Astrocyte (in vitro differentiated cells and primary cell): ENCODE data around the gene LRIG3. TPM values are rescaled to one million over a fixed set of nuclear protein-coding genes. Genes with fewer than 3 reads are reported as not detected.

Experiments
- DNase-seq: peaks from one replicate; pipeline ENCODE4 v3.0.0-alpha.2; 2010; ENCODE audit warnings: low read depth
- FAIRE-seq: peaks from 2 replicates; lab custom pipeline; 2011; peaks lifted over from hg19 to GRCh38; lab: Jason Lieb, UNC
- H2AFZ ChIP-seq: 2 replicates; pipeline ENCODE4 v1.6.0; 2012; ENCODE audit warnings: low read depth, low read length, inconsistent platforms
- H3K27ac ChIP-seq: 2 replicates; pipeline ENCODE4 v1.5.1; 2011; ENCODE audit warnings: low read depth, low read length, inconsistent platforms
- H3K27me3 ChIP-seq: 2 replicates; pipeline ENCODE4 v1.6.0; 2011; ENCODE audit warnings: low read length, inconsistent platforms; ENCODE audit not compliant: insufficient read depth
- H3K36me3 ChIP-seq: 2 replicates; pipeline ENCODE4 v1.5.1; 2011; ENCODE audit warnings: low read length, inconsistent platforms; ENCODE audit not compliant: insufficient read depth
- H3K4me1 ChIP-seq: 2 replicates; pipeline ENCODE4 v1.5.1; 2011; ENCODE audit warnings: low read length, inconsistent platforms; ENCODE audit not compliant: insufficient read depth
- H3K4me2 ChIP-seq: 2 replicates; pipeline ENCODE4 v1.6.0; 2012; ENCODE audit warnings: low read length, inconsistent platforms
- H3K4me3 ChIP-seq: 2 replicates; pipeline ENCODE4 v1.5.1; 2011; ENCODE audit warnings: low read depth, mild to moderate bottlenecking, low read length, inconsistent platforms; ENCODE audit not compliant: insufficient read depth
- H3K79me2 ChIP-seq: 2 replicates; pipeline ENCODE4 v1.6.0; 2012; ENCODE audit warnings: mild to moderate bottlenecking, low read length, inconsistent platforms; ENCODE audit not compliant: insufficient read depth
- H3K9ac ChIP-seq: 2 replicates; pipeline ENCODE4 v1.6.0; 2012; ENCODE audit warnings: mild to moderate bottlenecking, low read length, inconsistent platforms
- H3K9me3 ChIP-seq: 2 replicates; pipeline ENCODE4 v1.5.1; 2012; ENCODE audit warnings: low read depth, mild to moderate bottlenecking, low read length, inconsistent platforms; ENCODE audit not compliant: insufficient read depth
- H4K20me1 ChIP-seq: 2 replicates; pipeline ENCODE4 v1.6.0; 2012; ENCODE audit warnings: low read length, inconsistent platforms; ENCODE audit not compliant: insufficient read depth
- H3K27ac Mint-ChIP-seq: one replicate; pipeline ENCODE4 v1.8.0; 2021; ENCODE audit warnings: mild to moderate bottlenecking, mixed read lengths; ENCODE audit not compliant: unreplicated experiment
- H3K27me3 Mint-ChIP-seq: one replicate; pipeline ENCODE4 v1.8.0; 2021; ENCODE audit warnings: low read depth, mixed read lengths; ENCODE audit not compliant: unreplicated experiment
- H3K36me3 Mint-ChIP-seq: one replicate; pipeline ENCODE4 v1.8.0; 2021; ENCODE audit warnings: low read depth, mixed read lengths; ENCODE audit not compliant: unreplicated experiment
- H3K4me1 Mint-ChIP-seq: one replicate; pipeline ENCODE4 v1.8.0; 2021; ENCODE audit warnings: low read depth, mixed read lengths; ENCODE audit not compliant: unreplicated experiment
- H3K4me3 Mint-ChIP-seq: one replicate; pipeline ENCODE4 v1.8.0; 2021; ENCODE audit warnings: mild to moderate bottlenecking, moderate library complexity, mixed read lengths; ENCODE audit not compliant: unreplicated experiment
- H3K9me3 Mint-ChIP-seq: one replicate; pipeline ENCODE4 v1.8.0; 2021; ENCODE audit warnings: mild to moderate bottlenecking, mixed read lengths; ENCODE audit not compliant: unreplicated experiment
- EZH2 ChIP-seq: IDR thresholded peaks from 2 replicates; pipeline ENCODE4 v1.6.1; 2012; ENCODE audit warnings: mild to moderate bottlenecking, low read length, inconsistent platforms; ENCODE audit not compliant: insufficient read depth
- total RNA-seq: library from RNA; stranded (reverse); gene quantifications from 2 replicates; pipeline ENCODE4 v1.2.1, GENCODE V29; 2021
- TF ChIP-seq, protein P1 (sequence below): IDR thresholded peaks from 2 replicates; pipeline ENCODE4 v1.5.1; 2011; ENCODE audit warnings: low read depth, mild to moderate bottlenecking, inconsistent platforms, low read length, moderate library complexity; ENCODE audit not compliant: insufficient read depth

The LRIG3 gene
- total RNA-seq, 1 donor from 2014 or later = 96.0 TPM

DNA sequence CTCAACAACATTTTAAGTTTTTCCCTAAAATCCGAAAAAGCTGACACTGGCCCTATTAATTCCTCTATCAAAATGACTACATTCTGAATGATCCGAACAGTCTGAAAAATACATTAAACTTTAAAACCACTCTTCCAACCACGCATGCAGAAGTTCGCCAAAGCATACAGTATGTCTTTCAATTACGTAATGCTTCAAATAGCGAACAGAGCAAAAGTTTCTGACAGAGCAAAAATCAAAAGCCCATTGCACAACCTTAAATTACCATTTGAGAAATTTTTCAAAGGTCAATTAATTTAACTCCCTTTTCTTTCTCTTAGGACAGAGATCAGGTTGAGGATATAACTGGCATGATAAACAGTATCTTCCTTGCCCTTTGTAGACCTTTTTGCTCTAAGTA, 33.2 kb downstream of the LRIG3 start:
- H3K4me3 ChIP-seq = no peak overlapping the region
- DNase-seq (no peak), FAIRE-seq (no peak)
- TF ChIP-seq, protein P1, sequence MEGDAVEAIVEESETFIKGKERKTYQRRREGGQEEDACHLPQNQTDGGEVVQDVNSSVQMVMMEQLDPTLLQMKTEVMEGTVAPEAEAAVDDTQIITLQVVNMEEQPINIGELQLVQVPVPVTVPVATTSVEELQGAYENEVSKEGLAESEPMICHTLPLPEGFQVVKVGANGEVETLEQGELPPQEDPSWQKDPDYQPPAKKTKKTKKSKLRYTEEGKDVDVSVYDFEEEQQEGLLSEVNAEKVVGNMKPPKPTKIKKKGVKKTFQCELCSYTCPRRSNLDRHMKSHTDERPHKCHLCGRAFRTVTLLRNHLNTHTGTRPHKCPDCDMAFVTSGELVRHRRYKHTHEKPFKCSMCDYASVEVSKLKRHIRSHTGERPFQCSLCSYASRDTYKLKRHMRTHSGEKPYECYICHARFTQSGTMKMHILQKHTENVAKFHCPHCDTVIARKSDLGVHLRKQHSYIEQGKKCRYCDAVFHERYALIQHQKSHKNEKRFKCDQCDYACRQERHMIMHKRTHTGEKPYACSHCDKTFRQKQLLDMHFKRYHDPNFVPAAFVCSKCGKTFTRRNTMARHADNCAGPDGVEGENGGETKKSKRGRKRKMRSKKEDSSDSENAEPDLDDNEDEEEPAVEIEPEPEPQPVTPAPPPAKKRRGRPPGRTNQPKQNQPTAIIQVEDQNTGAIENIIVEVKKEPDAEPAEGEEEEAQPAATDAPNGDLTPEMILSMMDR = no peak
- TF ChIP-seq EZH2 = no peak
- no peak overlapping the region for H2AFZ ChIP-seq
- peaks cover 11% of the 10 kb centered on the region for H4K20me1 ChIP-seq
- Mint-ChIP-seq H3K27me3 (no peaks in the 10 kb centered on the region), H3K27ac (no peak overlapping the region), H3K36me3 (peaks cover 36% of the 10 kb centered on the region), H3K4me3 (no peak overlapping the region), H3K4me1 (peaks cover 44% of the 10 kb centered on the region), H3K9me3 (no peaks in the 10 kb centered on the region)
- H3K4me1 ChIP-seq = no peaks in the 10 kb centered on the region
- peak overlapping the region; percentile 25 for H3K9ac ChIP-seq
- H3K79me2 ChIP-seq = peaks cover 18% of the 10 kb centered on the region
- H3K27me3 ChIP-seq = no peaks in the 10 kb centered on the region
- peak overlapping the region; percentile 78 for H3K27ac ChIP-seq
- no peaks in the 10 kb centered on the region for H3K9me3 ChIP-seq
- no peak overlapping the region for H3K4me2 ChIP-seq
- peaks cover 62% of the 10 kb centered on the region for H3K36me3 ChIP-seq

- no peak for TF ChIP-seq EZH2
- TF ChIP-seq, protein P1 = no peak
- Mint-ChIP-seq H3K9me3 (no peaks in the 10 kb centered on the region), H3K4me1 (peaks cover 39% of the 10 kb centered on the region), H3K36me3 (peaks cover 36% of the 10 kb centered on the region), H3K27ac (no peak overlapping the region), H3K27me3 (no peaks in the 10 kb centered on the region), H3K4me3 (no peak overlapping the region)
- Histone ChIP-seq H2AFZ (no peak overlapping the region), H3K27me3 (no peaks in the 10 kb centered on the region), H3K4me2 (no peak overlapping the region), H3K9me3 (no peaks in the 10 kb centered on the region), H3K36me3 (peaks cover 68% of the 10 kb centered on the region), H3K79me2 (peaks cover 12% of the 10 kb centered on the region), H3K9ac (no peak overlapping the region), H3K27ac (no peak overlapping the region), H4K20me1 (peaks cover 5% of the 10 kb centered on the region), H3K4me1 (no peaks in the 10 kb centered on the region), H3K4me3 (no peak overlapping the region)
- DNase-seq (no peak), FAIRE-seq (no peak)
Measured at GRCh38 chr12:58886474-58886873, 33.8 kb downstream of the LRIG3 start.

DNA sequence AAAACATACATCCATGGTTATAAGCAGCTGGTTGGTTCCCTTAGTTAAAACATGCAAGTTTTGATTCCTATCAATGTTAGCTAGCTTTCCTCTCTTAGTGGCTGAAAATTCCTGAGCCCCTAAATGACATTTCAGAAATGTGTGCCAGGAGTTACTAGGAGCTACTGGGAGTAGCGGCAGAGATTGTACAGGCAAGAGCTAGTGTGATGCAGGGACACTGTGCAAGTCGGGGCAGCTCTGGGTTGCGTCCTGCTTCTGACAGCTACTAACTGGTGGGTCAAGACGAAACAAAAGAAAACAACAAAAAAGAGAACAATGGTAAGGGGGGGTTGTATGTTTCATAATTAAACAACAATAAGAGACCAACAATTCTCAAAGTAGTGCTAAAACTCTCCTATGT, 35.4 kb downstream of the LRIG3 start:
- Histone ChIP-seq H3K4me3 (no peak overlapping the region), H4K20me1 (no peaks in the 10 kb centered on the region), H3K79me2 (peaks cover 3% of the 10 kb centered on the region), H3K27ac (no peak overlapping the region), H2AFZ (no peak overlapping the region), H3K4me2 (no peak overlapping the region), H3K9ac (no peak overlapping the region), H3K27me3 (no peaks in the 10 kb centered on the region), H3K4me1 (no peaks in the 10 kb centered on the region), H3K36me3 (peaks cover 79% of the 10 kb centered on the region), H3K9me3 (no peaks in the 10 kb centered on the region)
- H3K4me1 Mint-ChIP-seq = peaks cover 35% of the 10 kb centered on the region
- no peak overlapping the region for H3K4me3 Mint-ChIP-seq
- H3K36me3 Mint-ChIP-seq = peaks cover 43% of the 10 kb centered on the region
- H3K9me3 Mint-ChIP-seq = no peaks in the 10 kb centered on the region
- no peak for FAIRE-seq
- TF ChIP-seq EZH2 = no peak
- TF ChIP-seq, protein P1 = no peak
- H3K27ac Mint-ChIP-seq = no peak overlapping the region
- no peak for DNase-seq
- no peaks in the 10 kb centered on the region for H3K27me3 Mint-ChIP-seq
